ENCODE results near the gene GBP7.
"Not testable (repeated sequence)": the region's sequence is repeated elsewhere in the genome, so short reads cannot be mapped to it uniquely, and the experiment has no call there.

Gene GBP7

GRCh38 chr1:89175601-89176256 is at the start of gene GBP7:
Gene GBP7 (minus strand): TSS chr1:89176003. CDS start chr1:89171935, 4,068 bp downstream.
- DNase-seq (ENCODE audit: low read depth in 2 of 3, low spot score in 1 of 3), result no peak

- no peak for DNase-seq (ENCODE audit: low read depth in 2 of 3, low spot score in 1 of 3)
Measured at GRCh38 chr1:89221341-89221740, 45.5 kb upstream of the GBP7 start.

- DNase-seq (ENCODE audit: low read depth in 2 of 3, low spot score in 1 of 3), result not testable (repeated sequence)
Measured at GRCh38 chr1:89219851-89220250, 44.0 kb upstream of the GBP7 start.

GRCh38 chr1:89218941-89219340 is 43.1 kb upstream of the GBP7 start:
- DNase-seq (ENCODE audit: low read depth in 2 of 3, low spot score in 1 of 3), result not testable (repeated sequence)

GRCh38 chr1:89213347-89213746 is 37.5 kb upstream of the GBP7 start:
- DNase-seq (ENCODE audit: low read depth in 2 of 3, low spot score in 1 of 3), result no peak

- DNase-seq (ENCODE audit: low read depth in 2 of 3, low spot score in 1 of 3), result no peak
Measured at GRCh38 chr1:89211035-89211634, 35.3 kb upstream of the GBP7 start.

- DNase-seq (ENCODE audit: low read depth in 2 of 3, low spot score in 1 of 3), result no peak
Measured at GRCh38 chr1:89206373-89206772, 30.6 kb upstream of the GBP7 start.

- no peak for DNase-seq (ENCODE audit: low read depth in 2 of 3, low spot score in 1 of 3)
Measured at GRCh38 chr1:89203166-89203565, 27.4 kb upstream of the GBP7 start.

- no peak for DNase-seq (ENCODE audit: low read depth in 2 of 3, low spot score in 1 of 3)
Measured at GRCh38 chr1:89201106-89201794, 25.4 kb upstream of the GBP7 start.

- DNase-seq (ENCODE audit: low read depth in 2 of 3, low spot score in 1 of 3), result no peak
Measured at GRCh38 chr1:89200663-89201062, 24.9 kb upstream of the GBP7 start.

- no peak for DNase-seq (ENCODE audit: low read depth in 2 of 3, low spot score in 1 of 3)
Measured at GRCh38 chr1:89199525-89200031, 23.8 kb upstream of the GBP7 start.

GRCh38 chr1:89198491-89199072 is 22.8 kb upstream of the GBP7 start, which contains the start of gene GBP4:
Gene GBP4 (minus strand): TSS chr1:89198942. CDS start chr1:89198834, 108 bp downstream.
- peak; percentile 8 to 35 (median 30) for DNase-seq (ENCODE audit: low read depth in 2 of 3, low spot score in 1 of 3)

- DNase-seq (ENCODE audit: low read depth in 2 of 3, low spot score in 1 of 3), result no peak
Measured at GRCh38 chr1:89198081-89198480, 22.3 kb upstream of the GBP7 start.

- no peak for DNase-seq (ENCODE audit: low read depth in 2 of 3, low spot score in 1 of 3)
Measured at GRCh38 chr1:89195476-89195875, 19.7 kb upstream of the GBP7 start.

GRCh38 chr1:89191314-89191713 is 15.5 kb upstream of the GBP7 start:
- DNase-seq (ENCODE audit: low read depth in 2 of 3, low spot score in 1 of 3), result no peak

- no peak for DNase-seq (ENCODE audit: low read depth in 2 of 3, low spot score in 1 of 3)
Measured at GRCh38 chr1:89190017-89190416, 14.2 kb upstream of the GBP7 start.

GRCh38 chr1:89179343-89179742 is 3.5 kb upstream of the GBP7 start:
- no peak for DNase-seq (ENCODE audit: low read depth in 2 of 3, low spot score in 1 of 3)

GRCh38 chr1:89176971-89177370 is 1.2 kb upstream of the GBP7 start:
- DNase-seq (ENCODE audit: low read depth in 2 of 3, low spot score in 1 of 3), result no peak

GRCh38 chr1:89174491-89174890 is 1.3 kb downstream of the GBP7 start:
- no peak for DNase-seq (ENCODE audit: low read depth in 2 of 3, low spot score in 1 of 3)

GRCh38 chr1:89172468-89173143 is 3.2 kb downstream of the GBP7 start:
- DNase-seq (ENCODE audit: low read depth in 2 of 3, low spot score in 1 of 3), result no peak

GRCh38 chr1:89171067-89171438 is 4.8 kb downstream of the GBP7 start:
- no peak for DNase-seq (ENCODE audit: low read depth in 2 of 3, low spot score in 1 of 3)

All from stimulated activated CD4-positive, alpha-beta T cell treated with anti-CD3 and anti-CD28 coated beads, Interleukin-12 subunit alpha, Interleukin-12 subunit beta, amount 100 ng/mL, for 48 hours (primary cell).